WERI-Rb-1 (cell line): ENCODE data around the gene FXYD5.

ENCODE experiments used
- DNase-seq: peaks from one replicate; pipeline ENCODE4 v3.0.0-alpha.2; 2020
- H3K27ac ChIP-seq: fragments of 250-450 bp; sonication (Bioruptor Pico); 2 replicates; pipeline ENCODE4 v1.5.1; 2020; ENCODE audit warnings: mild to moderate bottlenecking, moderate library complexity
- H3K27me3 ChIP-seq: fragments of 250-450 bp; sonication (Bioruptor Pico); 2 replicates; pipeline ENCODE4 v1.5.1; 2021; ENCODE audit warnings: mild to moderate bottlenecking, low read depth, moderate library complexity; ENCODE audit not compliant: insufficient read depth, severe bottlenecking
- H3K36me3 ChIP-seq: fragments of 250-450 bp; sonication (Bioruptor Pico); 2 replicates; pipeline ENCODE4 v1.5.1; 2020; ENCODE audit warnings: mild to moderate bottlenecking, moderate library complexity
- H3K4me3 ChIP-seq: 2 replicates; pipeline ENCODE4 v1.5.1; 2011; ENCODE audit warnings: low read depth, mild to moderate bottlenecking, control low read depth, low read length
- H3K9me3 ChIP-seq: fragments of 250-450 bp; sonication (Bioruptor Pico); 2 replicates; pipeline ENCODE4 v1.5.1; 2021; ENCODE audit warnings: mild to moderate bottlenecking, moderate library complexity; ENCODE audit not compliant: severe bottlenecking
- TF ChIP-seq, protein P1 (sequence below): IDR thresholded peaks from 2 replicates; pipeline ENCODE4 v1.5.1; 2011; ENCODE audit warnings: low read depth, mild to moderate bottlenecking, control low read depth, inconsistent platforms, low read length

FXYD5 gene

DNA sequence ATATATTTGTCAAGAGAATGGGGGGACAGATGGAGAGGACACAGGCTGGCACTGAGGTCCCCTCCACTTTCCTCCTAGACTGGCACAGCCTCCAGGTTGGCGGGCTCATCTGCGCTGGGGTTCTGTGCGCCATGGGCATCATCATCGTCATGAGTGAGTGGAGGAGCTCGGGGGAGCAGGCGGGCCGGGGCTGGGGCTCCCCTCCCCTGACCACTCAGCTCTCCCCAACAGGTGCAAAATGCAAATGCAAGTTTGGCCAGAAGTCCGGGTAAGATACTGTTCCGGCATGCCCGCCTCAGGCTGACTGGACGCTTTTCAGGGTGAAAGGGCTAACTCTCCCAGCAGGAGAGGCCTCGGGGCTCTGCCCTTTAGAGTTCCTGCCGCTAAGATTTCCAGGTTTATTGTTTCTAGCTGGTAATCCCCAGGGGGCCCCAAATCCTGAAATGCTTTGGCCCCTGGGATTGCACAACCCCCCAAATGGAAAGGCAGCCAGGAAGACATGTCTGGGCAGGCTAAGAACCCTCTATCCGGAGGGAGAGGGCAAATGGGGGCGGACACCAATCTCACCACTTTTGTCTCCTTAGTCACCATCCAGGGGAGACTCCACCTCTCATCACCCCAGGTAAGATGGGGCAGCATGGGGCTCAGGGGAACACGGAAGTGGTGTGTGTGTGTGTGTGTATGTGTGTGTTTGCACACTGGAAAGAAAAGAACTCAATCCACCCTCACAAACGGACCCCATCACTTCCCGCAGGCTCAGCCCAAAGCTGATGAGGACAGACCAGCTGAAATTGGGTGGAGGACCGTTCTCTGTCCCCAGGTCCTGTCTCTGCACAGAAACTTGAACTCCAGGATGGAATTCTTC, 31.6 kb upstream of the FXYD5 start:
- peak; percentile 76 for DNase-seq
- H3K27me3 ChIP-seq, result no peaks in the 10 kb centered on the region
- peaks cover 12% of the 10 kb centered on the region for H3K36me3 ChIP-seq
- H3K4me3 ChIP-seq, result no peak overlapping the region
- H3K9me3 ChIP-seq, result no peaks in the 10 kb centered on the region
- H3K27ac ChIP-seq, result peak overlapping the region; percentile 98
- TF ChIP-seq, protein P1, sequence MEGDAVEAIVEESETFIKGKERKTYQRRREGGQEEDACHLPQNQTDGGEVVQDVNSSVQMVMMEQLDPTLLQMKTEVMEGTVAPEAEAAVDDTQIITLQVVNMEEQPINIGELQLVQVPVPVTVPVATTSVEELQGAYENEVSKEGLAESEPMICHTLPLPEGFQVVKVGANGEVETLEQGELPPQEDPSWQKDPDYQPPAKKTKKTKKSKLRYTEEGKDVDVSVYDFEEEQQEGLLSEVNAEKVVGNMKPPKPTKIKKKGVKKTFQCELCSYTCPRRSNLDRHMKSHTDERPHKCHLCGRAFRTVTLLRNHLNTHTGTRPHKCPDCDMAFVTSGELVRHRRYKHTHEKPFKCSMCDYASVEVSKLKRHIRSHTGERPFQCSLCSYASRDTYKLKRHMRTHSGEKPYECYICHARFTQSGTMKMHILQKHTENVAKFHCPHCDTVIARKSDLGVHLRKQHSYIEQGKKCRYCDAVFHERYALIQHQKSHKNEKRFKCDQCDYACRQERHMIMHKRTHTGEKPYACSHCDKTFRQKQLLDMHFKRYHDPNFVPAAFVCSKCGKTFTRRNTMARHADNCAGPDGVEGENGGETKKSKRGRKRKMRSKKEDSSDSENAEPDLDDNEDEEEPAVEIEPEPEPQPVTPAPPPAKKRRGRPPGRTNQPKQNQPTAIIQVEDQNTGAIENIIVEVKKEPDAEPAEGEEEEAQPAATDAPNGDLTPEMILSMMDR, result no peak

DNA sequence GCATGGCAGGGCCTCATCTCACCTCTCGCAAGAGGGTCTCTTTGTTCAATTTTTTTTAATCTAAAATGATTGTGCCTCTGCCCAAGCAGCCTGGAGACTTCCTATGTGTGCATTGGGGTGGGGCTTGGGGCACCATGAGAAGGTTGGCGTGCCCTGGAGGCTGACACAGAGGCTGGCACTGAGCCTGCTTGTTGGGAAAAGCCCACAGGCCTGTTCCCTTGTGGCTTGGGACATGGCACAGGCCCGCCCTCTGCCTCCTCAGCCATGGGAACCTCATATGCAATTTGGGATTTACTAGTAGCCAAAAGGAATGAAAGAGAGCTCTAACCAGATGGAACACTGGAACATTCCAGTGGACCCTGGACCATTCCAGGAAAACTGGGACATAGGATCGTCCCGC, 31.0 kb upstream of the FXYD5 start:
- TF ChIP-seq, protein P1, result no peak
- Histone ChIP-seq H3K27ac (peak overlapping the region; percentile 98), H3K36me3 (peaks cover 12% of the 10 kb centered on the region), H3K9me3 (no peaks in the 10 kb centered on the region), H3K4me3 (no peak overlapping the region), H3K27me3 (no peaks in the 10 kb centered on the region)
- no peak for DNase-seq

DNA sequence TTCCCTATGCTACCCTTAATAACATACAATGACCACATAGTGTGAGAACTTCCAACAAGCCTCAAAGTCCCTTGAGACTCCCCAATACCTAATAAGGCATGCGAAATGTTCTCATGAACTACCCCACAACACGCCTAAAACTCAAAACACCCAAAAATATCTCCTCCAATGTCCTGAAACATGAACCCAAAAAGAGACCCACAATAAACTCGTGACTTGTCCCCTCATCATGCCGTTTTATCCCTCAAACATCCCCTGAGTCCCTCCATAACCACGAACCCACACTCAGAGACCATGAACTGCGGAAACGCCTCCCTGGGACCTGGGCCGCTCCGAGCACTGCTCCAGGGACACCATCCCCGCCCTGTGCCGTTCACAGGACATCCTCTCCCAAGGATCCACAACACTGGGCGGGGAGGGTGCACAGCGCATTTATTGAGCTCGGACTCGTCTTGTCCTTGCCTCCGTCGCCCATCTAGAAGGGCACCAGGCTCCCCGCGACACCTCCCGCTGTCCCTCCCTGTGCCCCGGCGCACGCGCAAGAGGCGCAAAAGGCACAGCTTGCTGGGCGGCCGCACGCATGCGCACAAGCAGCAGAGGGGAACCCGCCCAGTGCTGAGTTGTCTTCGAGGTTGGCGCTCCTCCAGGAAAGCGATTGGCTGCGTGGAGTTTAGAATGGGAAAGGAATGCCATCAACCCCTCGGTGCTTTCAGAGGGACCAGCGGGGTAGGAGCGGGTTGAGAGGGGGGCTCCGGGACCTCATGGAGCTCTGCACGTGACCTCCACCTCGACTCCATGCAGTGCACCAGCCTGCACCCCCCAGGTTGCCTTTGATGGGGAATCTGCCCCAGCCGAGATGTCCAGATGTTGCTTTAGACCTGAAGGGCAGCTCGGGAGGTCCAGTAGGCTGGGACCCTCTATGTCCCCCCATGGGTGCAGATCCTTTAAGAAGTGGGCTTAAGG, 30.2 kb upstream of the FXYD5 start:
- Histone ChIP-seq H3K4me3 (no peak overlapping the region), H3K27me3 (no peaks in the 10 kb centered on the region), H3K36me3 (peaks cover 12% of the 10 kb centered on the region), H3K9me3 (no peaks in the 10 kb centered on the region), H3K27ac (peak overlapping the region; percentile 1; the same call in 1 of the 2 replicates)
- DNase-seq, result no peak
- TF ChIP-seq, protein P1, result no peak

DNA sequence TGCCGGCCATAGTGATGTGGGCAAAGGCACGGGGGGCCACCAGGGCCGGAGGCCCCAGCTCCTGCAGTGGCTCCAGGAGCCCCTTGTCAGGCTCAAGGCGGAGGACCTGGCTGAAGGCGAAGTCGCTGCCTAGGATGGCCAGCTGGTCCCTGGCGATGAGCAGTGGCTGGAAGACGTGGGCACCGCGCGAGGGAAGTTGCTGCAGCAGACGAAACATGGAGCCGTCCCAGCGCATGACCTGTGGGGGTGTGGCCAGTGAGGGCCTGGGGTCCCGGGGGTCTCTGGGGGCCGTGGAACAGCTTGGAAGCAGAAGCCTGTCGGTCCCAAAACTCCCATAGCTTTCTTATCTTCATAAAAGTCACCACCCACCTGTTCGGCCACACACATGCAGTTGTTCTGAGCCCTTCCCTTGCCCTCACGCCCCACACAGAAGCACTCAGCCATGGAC, 29.2 kb upstream of the FXYD5 start:
- no peak for DNase-seq
- Histone ChIP-seq H3K36me3 (peaks cover 12% of the 10 kb centered on the region), H3K9me3 (no peaks in the 10 kb centered on the region), H3K27ac (peak overlapping the region; percentile 37), H3K4me3 (no peak overlapping the region), H3K27me3 (no peaks in the 10 kb centered on the region)
- TF ChIP-seq, protein P1, result no peak

DNA sequence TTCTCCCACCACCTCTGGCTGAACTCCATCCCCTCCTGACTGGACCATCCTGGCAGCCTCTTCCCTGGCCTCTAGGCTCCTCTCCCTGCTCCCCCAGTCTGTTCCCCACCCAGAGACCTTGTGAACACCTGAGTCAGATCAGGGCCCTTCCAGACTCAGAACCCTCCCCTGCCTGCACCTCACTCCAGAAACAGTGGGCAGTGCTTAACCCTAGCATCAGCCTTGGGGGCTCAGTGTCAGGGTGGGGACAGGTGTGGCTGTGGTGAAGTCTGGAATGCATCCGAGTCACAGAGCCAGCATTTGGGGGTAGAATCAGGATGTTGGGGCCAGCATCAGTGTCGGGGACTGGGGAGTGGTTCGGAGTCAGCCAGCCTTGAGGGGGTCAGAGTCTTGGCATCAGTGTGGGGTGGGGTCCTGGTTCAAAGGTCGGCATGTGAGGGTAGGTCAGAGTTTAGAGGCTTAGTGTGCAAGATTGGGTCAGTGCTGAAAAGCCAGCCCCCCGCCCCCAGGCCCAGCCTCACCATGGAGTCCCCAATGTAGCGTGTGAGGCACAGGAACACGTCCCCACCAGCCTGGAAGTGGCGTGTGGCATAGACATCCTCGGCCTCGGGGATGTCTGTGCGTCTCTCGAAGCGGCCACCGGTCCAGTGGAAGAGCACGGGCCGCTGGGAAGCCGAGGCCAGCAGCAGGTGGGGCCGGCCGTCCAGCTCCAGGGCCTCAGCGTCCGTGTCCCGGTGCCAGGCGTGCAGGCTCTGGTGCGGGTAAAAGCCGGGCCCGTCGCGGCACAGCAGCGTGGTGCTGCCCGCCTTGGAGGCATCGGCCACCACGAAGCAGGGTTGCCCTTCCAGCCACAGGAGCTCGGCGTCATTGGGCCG, 28.5 kb upstream of the FXYD5 start:
- peaks cover 12% of the 10 kb centered on the region for H3K36me3 ChIP-seq
- no peak for DNase-seq
- H3K27ac ChIP-seq, result peak overlapping the region; percentile 43
- H3K9me3 ChIP-seq, result no peaks in the 10 kb centered on the region
- TF ChIP-seq, protein P1, result no peak
- no peak overlapping the region for H3K4me3 ChIP-seq
- H3K27me3 ChIP-seq, result no peaks in the 10 kb centered on the region
